Activated naive CD8-positive, alpha-beta T cell (primary cell): ENCODE measurements around the gene PRMT5.
"Not testable (repeated sequence)": the region's sequence is repeated elsewhere in the genome, so short reads cannot be mapped to it uniquely, and the experiment has no call there.

Experiments
- H3K27ac Mint-ChIP-seq: one replicate; pipeline ENCODE4 v1.8.0; 2021; ENCODE audit warnings: mixed read lengths
- H3K27me3 Mint-ChIP-seq: one replicate; pipeline ENCODE4 v1.8.0; 2021; ENCODE audit warnings: mixed read lengths
- H3K36me3 Mint-ChIP-seq: one replicate; pipeline ENCODE4 v1.8.0; 2021; ENCODE audit warnings: mixed read lengths
- H3K4me1 Mint-ChIP-seq: one replicate; pipeline ENCODE4 v1.8.0; 2021; ENCODE audit warnings: low read depth, mixed read lengths
- H3K4me3 Mint-ChIP-seq: one replicate; pipeline ENCODE4 v1.8.0; 2021; ENCODE audit warnings: mild to moderate bottlenecking, mixed read lengths
- H3K9me3 Mint-ChIP-seq: one replicate; pipeline ENCODE4 v1.8.0; 2021; ENCODE audit warnings: low read depth, mixed read lengths

PRMT5 gene

DNA sequence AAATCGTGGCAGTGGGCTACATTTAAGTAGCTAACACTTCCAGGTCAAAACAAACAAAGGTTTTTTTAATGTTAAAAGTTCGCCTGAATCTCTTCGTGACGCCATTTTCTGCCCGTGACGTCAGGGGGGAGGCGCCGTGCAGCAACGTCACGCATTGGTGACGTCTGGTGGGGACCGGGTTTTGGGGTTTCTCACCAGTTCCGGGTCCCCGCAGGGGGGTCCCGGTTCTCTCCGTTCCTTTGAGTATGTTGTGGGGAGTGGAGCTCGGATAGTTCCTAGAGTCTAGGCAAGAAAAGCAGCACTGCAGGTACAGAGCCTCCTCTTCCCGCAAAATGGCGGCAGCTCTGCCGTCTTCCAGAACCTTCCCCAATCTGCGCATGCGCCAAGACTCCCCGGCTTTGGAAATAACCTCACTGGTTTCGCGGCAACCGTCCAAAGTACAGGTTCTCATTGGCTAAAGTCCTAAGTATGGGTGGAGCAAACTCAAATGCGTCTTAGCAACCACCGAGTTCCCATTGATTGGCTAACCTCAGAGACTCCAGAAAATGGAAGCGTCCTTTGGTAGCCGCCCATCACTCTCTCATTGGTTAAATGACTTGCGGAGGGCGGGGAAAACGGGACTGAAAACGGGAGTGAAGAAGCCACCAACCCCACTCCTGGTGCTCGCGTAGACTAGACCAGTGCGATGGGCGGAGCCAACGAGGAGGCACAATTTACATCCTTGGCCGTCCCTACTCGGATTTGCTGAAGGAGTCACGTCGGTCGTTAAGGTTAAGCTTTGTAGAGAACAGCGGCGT lies 10.2 kb downstream of the PRMT5 start, which contains the start of gene RBM23:
TSS of gene RBM23 (minus strand) at position 346 of the 797 bp plus-strand sequence.
- Mint-ChIP-seq H3K27me3 (no peaks in the 10 kb centered on the region), H3K27ac (peak within 1 kb of the TSS; percentile 100), H3K9me3 (no peaks in the 10 kb centered on the region), H3K36me3 (peaks cover 26% of the 10 kb centered on the region), H3K4me1 (peaks cover 51% of the 10 kb centered on the region), H3K4me3 (peak within 1 kb of the TSS; percentile 98)

DNA sequence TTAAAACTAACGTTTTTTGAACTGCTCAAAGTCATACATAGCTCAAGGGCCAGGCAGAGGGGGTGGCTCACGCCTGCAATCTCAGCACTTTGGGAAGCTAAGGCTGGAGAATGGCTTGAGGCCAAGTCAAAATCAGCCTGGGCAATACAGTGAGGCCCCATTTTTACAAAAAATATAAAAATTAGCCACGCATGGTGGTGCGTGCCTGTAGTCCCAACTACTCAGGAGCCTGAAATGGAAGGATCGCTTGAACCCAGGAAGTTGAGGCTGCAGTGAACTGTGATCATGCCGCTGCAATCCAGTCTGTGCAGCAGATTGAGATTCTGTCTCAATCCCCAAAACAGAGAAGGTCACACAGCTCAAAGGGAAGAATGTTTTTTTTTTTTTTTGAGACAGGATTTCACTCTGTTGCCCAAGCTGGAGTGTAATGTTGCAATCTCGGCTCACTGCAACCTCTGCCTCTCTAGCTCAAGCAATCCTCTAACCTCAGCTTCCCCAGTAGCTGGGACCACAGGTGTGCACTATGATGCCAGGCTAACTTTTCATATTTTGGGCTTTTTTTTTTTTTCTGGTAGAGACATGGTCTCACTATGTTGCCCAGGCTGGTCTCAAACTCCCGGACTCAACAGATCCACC lies 13.2 kb downstream of the PRMT5 start:
- Mint-ChIP-seq H3K4me3 (peak overlapping the region; percentile 35), H3K4me1 (peaks cover 62% of the 10 kb centered on the region), H3K36me3 (peaks cover 12% of the 10 kb centered on the region), H3K9me3 (no peaks in the 10 kb centered on the region), H3K27ac (peak overlapping the region; percentile 34), H3K27me3 (no peaks in the 10 kb centered on the region)

DNA sequence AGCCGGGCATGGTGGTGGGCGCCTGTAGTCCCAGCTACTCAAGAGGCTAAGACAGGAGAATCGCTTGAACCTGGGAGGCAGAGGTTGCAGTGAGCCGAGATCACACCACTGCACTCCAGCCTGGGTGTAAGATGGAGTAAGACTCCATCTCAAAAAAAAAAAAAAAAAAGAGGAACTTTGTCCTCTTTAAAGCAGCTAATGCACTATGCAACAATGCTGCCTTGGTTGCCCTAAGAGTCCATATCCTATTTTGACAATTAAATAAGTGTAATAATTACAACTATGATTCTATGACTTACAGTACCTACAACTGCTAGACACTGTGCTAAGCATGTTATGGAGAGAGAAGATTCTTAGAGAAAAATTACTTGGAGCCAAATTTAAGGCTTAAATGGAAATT lies 14.3 kb downstream of the PRMT5 start:
- H3K36me3 Mint-ChIP-seq = not testable (repeated sequence)

DNA sequence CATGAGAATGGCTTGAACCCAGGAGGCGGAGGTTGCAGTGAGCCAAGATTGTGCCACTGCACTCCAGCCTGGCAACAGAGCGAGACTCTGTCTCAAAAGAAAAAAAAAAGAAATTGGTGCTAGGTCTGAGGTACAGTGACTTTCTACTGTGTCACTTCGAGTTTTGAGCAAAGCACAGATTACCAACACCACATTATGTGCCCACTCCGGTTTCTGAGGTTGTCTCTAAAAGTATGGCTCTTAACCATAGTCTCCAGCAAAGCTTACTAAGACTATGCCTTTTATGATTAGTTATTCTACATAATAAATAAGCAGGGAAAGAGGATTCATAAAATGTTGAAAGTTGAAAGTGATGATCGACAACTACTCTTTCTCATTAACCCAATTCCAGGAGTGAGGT lies 18.3 kb downstream of the PRMT5 start:
- H3K27me3 Mint-ChIP-seq = no peaks in the 10 kb centered on the region
- peaks cover 12% of the 10 kb centered on the region for H3K36me3 Mint-ChIP-seq
- no peak overlapping the region for H3K4me3 Mint-ChIP-seq
- peaks cover 32% of the 10 kb centered on the region for H3K4me1 Mint-ChIP-seq
- peak overlapping the region; percentile 1 for H3K27ac Mint-ChIP-seq
- H3K9me3 Mint-ChIP-seq = no peaks in the 10 kb centered on the region

More for the DNA sequence above, 14.3 kb downstream of the PRMT5 start:
- H3K4me1 Mint-ChIP-seq = peaks cover 59% of the 10 kb centered on the region
- H3K9me3 Mint-ChIP-seq, H3K4me3 Mint-ChIP-seq, H3K27me3 Mint-ChIP-seq: not testable (repeated sequence)
- peak overlapping the region; percentile 54 for H3K27ac Mint-ChIP-seq

DNA sequence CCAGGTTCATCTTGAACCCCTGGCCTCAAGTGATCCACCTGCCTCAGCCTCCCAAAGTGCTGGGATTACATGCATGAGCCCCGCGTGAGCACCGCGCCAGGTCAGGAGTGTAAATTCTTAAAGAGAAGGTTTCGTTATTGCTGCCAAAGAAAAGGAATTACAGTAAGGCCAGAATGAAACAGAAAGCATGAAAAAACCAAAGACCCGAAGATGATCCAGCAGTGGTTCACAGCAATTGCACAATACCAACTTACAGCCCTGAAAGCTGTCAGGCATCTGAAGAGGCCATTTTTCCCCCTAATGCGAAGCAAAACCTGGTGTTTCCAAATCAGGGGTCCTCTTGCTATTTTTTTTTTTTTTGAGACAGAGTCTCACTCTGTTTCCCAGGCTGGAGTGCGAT lies 20.6 kb downstream of the PRMT5 start:
- peaks cover 24% of the 10 kb centered on the region for H3K4me1 Mint-ChIP-seq
- H3K27me3 Mint-ChIP-seq = no peaks in the 10 kb centered on the region
- H3K36me3 Mint-ChIP-seq = peaks cover 19% of the 10 kb centered on the region
- no peak overlapping the region for H3K27ac Mint-ChIP-seq
- no peaks in the 10 kb centered on the region for H3K9me3 Mint-ChIP-seq
- H3K4me3 Mint-ChIP-seq = no peak overlapping the region

DNA sequence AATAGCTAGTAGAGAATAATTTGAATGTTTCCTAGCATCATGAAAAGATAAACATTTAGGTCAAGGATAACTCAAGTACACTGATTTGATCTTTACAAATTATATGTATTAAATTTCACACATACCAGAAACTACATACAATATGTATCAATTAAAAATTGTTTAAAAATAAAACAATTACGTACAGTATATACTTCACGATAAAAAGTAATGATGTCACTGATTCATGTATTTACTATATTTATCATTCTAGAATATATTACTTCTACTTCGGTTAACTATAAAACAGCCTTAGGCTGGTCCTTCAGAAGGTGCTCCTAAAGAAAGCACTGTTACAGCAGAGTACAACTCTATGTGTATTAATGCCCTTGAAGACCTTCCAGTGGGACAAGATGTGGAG lies 21.7 kb downstream of the PRMT5 start:
- peaks cover 21% of the 10 kb centered on the region for H3K4me1 Mint-ChIP-seq
- peaks cover 19% of the 10 kb centered on the region for H3K36me3 Mint-ChIP-seq
- no peaks in the 10 kb centered on the region for H3K9me3 Mint-ChIP-seq

DNA sequence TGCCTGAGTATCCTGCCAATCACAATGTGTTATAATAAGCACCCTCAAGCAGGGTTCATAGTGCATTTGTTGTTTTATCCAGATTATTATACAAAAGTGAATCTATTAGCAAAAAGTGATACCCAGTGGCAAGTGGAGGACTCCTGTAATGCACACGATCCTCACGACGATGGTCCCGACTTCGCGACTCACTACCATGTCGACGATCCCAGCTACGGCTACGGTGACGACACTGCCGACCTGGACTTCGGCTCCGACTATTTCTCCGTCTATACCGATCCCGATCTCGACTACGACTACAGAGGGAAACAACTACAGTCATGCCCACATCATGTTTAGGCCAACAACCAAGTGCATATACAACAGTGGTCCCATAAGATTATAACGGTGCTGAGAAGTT lies 23.1 kb downstream of the PRMT5 start:
- H3K27ac Mint-ChIP-seq = no peak overlapping the region
- H3K4me3 Mint-ChIP-seq = no peak overlapping the region
- H3K27me3 Mint-ChIP-seq = no peaks in the 10 kb centered on the region
- peaks cover 9% of the 10 kb centered on the region for H3K4me1 Mint-ChIP-seq
- H3K9me3 Mint-ChIP-seq = no peaks in the 10 kb centered on the region
- H3K36me3 Mint-ChIP-seq = peaks cover 17% of the 10 kb centered on the region

More for the DNA sequence above, 21.7 kb downstream of the PRMT5 start:
- Mint-ChIP-seq H3K27me3 (no peaks in the 10 kb centered on the region), H3K4me3 (no peak overlapping the region), H3K27ac (no peak overlapping the region)

DNA sequence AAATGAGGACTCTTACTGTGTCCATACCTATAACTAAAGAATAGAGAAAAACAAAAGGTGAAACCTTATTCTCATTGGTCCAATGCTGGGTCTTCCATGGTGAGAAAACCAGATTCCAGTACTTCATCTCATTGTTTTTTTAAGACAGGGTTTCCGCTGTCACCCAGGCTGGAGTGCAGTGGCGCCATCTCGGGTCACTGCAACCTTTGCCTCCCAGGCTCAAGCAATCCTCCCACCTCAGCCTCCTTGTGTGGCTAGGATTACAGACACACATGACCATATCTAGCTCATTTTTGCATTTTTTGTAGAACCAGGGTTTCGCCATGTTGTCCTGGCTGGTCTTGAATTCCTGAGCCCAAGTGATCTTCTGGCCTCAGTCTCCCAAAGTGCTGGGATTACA lies 23.5 kb downstream of the PRMT5 start:
- H3K4me3 Mint-ChIP-seq = no peak overlapping the region
- no peaks in the 10 kb centered on the region for H3K9me3 Mint-ChIP-seq
- H3K27ac Mint-ChIP-seq = no peak overlapping the region
- H3K27me3 Mint-ChIP-seq = no peaks in the 10 kb centered on the region
- H3K36me3 Mint-ChIP-seq = peaks cover 17% of the 10 kb centered on the region
- peaks cover 6% of the 10 kb centered on the region for H3K4me1 Mint-ChIP-seq

DNA sequence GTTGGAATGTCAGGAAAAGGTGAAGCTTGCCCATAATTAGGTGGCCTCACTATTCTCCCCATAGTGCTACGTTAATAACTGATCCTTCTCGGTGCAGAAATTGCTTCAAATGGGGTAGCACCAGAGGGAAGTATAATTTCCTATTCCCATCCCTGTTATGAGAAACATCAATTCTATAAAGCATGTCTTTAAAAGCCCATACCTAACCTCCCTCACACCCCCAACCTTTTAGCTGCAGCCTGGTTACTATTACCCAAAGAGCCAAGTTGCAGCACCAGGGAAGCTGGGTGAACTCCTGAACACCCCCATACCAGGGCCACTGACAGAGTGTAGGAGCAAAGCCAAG lies 25.5 kb downstream of the PRMT5 start:
- H3K4me1 Mint-ChIP-seq = peaks cover 4% of the 10 kb centered on the region
- H3K27me3 Mint-ChIP-seq = no peaks in the 10 kb centered on the region
- peaks cover 14% of the 10 kb centered on the region for H3K36me3 Mint-ChIP-seq
- H3K9me3 Mint-ChIP-seq = no peaks in the 10 kb centered on the region
- H3K4me3 Mint-ChIP-seq = no peak overlapping the region
- H3K27ac Mint-ChIP-seq = no peak overlapping the region

DNA sequence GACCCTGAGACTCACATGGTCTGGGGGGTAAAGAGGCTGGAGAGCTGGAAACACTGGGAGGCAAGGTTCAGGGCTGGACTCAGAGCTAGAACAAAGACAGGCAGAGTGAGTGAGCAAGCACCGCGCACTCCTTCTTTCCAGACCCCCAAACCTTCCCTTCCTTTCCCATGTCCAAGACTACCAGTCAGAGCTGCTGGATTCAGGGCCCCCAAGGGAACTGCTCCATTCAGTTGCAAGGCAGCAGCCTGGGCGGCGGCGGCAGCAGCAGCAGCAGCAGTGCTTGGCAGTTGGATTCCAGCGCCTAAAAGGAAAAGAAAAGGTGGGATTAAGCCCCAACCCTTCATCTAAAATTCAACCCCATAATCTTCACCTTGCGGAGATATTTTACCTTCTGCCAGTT lies 27.4 kb downstream of the PRMT5 start:
- no peak overlapping the region for H3K4me3 Mint-ChIP-seq
- peaks cover 14% of the 10 kb centered on the region for H3K36me3 Mint-ChIP-seq
- peaks cover 12% of the 10 kb centered on the region for H3K4me1 Mint-ChIP-seq
- H3K9me3 Mint-ChIP-seq = no peaks in the 10 kb centered on the region
- H3K27me3 Mint-ChIP-seq = no peaks in the 10 kb centered on the region
- no peak overlapping the region for H3K27ac Mint-ChIP-seq

DNA sequence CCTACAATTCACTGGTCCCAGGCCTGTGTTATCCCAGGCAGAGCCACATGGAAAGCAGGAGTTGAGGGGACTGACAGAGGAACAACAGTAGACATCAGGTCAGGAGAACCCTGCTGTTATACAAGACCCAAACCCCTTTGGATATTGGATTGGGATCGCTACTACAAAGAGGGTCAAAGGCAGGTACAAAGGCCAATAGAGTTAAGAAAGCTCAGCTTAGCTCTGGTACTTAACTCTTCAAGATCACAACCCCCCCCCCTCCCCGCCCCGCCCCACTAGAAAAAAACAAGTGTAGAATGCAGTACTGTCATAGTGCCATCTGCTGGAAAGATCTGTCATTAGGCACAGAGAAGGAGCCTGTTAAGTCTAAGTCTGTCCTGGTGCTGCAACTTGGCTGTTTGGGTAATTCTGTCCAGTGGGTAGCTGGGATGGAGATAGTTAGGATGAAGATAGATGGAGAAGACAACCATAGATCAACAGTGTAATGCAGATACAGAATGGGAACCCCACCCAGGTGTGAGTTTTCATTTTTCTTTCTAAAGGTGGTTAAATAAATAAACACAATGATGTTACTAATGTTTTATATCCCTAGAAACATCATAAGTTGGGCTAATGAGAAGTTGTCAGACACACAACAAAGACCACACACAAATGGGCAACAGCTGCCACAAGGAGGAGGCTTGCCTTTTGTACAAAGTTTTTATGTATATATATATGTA lies 28.9 kb downstream of the PRMT5 start:
- no peak overlapping the region for H3K4me3 Mint-ChIP-seq
- no peaks in the 10 kb centered on the region for H3K9me3 Mint-ChIP-seq
- no peaks in the 10 kb centered on the region for H3K27me3 Mint-ChIP-seq
- H3K4me1 Mint-ChIP-seq = peaks cover 12% of the 10 kb centered on the region
- peak overlapping the region; percentile 37 for H3K27ac Mint-ChIP-seq
- peaks cover 7% of the 10 kb centered on the region for H3K36me3 Mint-ChIP-seq

DNA sequence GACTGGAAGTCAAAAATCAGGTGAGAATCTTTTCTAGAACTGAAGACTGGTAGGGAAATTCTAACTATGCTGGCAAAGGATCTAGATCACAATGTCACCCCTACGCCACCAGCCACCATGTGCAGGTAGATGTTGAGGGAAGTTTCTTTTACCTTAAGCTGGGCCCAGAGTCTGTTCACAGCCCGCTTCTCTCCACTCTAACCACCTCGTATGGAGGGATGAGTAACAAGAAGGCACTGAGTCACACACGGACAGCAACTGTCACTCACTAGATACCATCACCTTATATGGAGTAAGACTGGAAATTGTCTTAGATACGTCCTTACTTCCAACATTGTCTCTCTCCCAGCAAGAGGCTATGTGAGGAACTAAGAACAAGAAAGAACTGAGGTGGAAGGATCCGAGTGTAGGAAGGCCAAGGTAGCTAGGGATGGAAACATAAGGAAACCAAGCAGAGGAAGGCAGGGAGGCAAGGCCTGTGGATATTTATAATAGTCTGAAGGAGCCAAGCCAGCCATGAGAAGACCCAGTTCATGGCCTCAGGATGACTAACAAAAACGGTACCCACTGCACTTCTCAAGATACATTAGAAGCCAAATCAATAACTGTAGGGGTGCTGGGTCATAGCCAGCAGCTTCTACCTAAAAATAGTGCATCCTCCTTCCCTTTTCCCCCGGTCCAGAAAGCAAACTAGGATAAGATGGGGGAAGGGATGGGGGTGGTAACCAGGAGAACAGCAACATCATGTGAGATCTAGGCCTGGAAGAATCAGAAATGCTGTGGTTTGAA lies 30.7 kb downstream of the PRMT5 start:
- no peaks in the 10 kb centered on the region for H3K9me3 Mint-ChIP-seq
- peaks cover 2% of the 10 kb centered on the region for H3K36me3 Mint-ChIP-seq
- H3K4me1 Mint-ChIP-seq = peaks cover 12% of the 10 kb centered on the region
- H3K4me3 Mint-ChIP-seq = no peak overlapping the region
- H3K27me3 Mint-ChIP-seq = no peaks in the 10 kb centered on the region
- H3K27ac Mint-ChIP-seq = peak overlapping the region; percentile 76

DNA sequence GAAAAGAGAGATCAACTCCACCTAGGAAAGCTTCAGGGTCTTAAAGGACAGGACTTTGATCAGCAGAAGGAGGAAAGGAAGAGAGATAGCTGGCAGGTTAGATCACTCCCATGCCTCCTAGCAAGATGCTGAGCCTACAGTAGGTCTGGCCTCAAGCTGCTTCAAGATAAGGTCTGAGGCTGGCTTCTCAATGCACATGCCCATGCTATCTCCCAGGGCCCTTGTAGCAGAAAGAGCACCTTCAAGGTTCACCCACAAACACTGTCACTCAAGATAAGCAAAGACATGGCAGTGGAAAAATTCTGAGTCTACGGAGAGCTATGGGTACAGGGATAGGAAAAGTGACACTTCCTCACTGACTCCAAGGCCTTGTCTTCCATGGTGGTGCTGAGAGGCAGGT lies 31.8 kb downstream of the PRMT5 start:
- Mint-ChIP-seq H3K27me3 (no peaks in the 10 kb centered on the region), H3K4me1 (peaks cover 12% of the 10 kb centered on the region), H3K27ac (no peak overlapping the region), H3K4me3 (no peak overlapping the region), H3K9me3 (no peaks in the 10 kb centered on the region), H3K36me3 (peaks cover 2% of the 10 kb centered on the region)

DNA sequence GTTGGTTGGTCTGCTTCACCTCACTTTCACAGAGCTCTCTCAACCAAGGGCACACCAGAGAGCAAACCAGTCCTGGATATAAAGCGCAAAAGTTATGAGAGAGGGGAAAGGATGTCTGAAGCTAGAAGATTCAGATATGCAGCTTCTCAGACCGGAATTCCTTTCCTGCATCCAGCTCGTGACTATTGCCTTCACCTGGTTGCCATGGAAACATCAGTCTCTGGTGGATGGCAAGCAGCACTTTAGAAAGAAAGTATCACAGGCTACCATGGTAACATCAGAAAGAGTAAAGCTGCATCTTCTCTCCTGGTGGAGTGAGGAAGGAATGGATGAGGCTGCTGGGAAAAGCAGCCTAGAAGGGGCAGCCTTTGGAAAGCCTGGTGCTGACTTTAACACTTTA lies 32.4 kb downstream of the PRMT5 start:
- Mint-ChIP-seq H3K27ac (no peak overlapping the region), H3K4me1 (peaks cover 12% of the 10 kb centered on the region), H3K36me3 (peaks cover 2% of the 10 kb centered on the region), H3K9me3 (no peaks in the 10 kb centered on the region), H3K4me3 (no peak overlapping the region), H3K27me3 (no peaks in the 10 kb centered on the region)

DNA sequence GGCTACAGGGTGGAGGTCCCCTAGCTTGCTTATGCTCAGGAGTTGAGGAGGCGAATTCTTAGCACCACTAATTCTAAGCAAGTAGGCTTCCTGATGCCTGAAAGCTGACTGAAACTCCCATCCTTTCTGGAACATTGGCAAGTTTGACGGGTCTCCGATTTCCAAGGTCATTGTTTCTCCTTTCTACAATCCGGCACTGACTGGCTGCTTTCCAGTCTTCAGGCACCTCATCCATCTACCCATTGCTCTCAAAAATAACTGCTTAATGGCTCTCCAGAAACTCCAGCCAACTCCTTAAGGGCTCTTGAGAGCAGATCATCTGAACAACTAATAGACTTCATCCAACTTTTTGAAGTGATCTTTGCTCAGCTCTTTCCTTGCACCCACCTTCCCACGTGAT lies 32.8 kb downstream of the PRMT5 start:
- Mint-ChIP-seq H3K4me3 (no peak overlapping the region), H3K27ac (no peak overlapping the region), H3K9me3 (no peaks in the 10 kb centered on the region), H3K27me3 (no peaks in the 10 kb centered on the region), H3K4me1 (peaks cover 12% of the 10 kb centered on the region), H3K36me3 (peaks cover 2% of the 10 kb centered on the region)
